HEK293T (cell line): ENCODE results near the gene VEZF1.

ENCODE experiments used
- BHLHE40 ChIP-seq: fragments of 450-650 bp; IDR thresholded peaks from 2 replicates; pipeline ENCODE4 v1.6.1; 2016; ENCODE audit warnings: mild to moderate bottlenecking, moderate library complexity, borderline replicate concordance
- FOXK2 ChIP-seq: fragments of 450-650 bp; IDR thresholded peaks from 2 replicates; pipeline ENCODE4 v1.6.1; 2016; ENCODE audit warnings: mild to moderate bottlenecking
- FOXM1 ChIP-seq: fragments of 450-650 bp; IDR thresholded peaks from 2 replicates; pipeline ENCODE4 v1.6.1; 2017; ENCODE audit warnings: mild to moderate bottlenecking, borderline replicate concordance
- L3MBTL2 ChIP-seq: fragments of 450-650 bp; conservative IDR thresholded peaks from 2 replicates; pipeline ENCODE4 v1.6.1; 2016; ENCODE audit warnings: mild to moderate bottlenecking
- LEF1 ChIP-seq: fragments of 450-650 bp; IDR thresholded peaks from 2 replicates; pipeline ENCODE4 v1.6.1; 2017; ENCODE audit warnings: mild to moderate bottlenecking, borderline replicate concordance
- NFRKB ChIP-seq: fragments of 450-650 bp; IDR thresholded peaks from 2 replicates; pipeline ENCODE4 v1.6.1; 2016; ENCODE audit warnings: mild to moderate bottlenecking, moderate library complexity
- SP1 ChIP-seq: fragments of 450-650 bp; IDR thresholded peaks from 2 replicates; pipeline ENCODE4 v1.6.1; 2017
- SUZ12 ChIP-seq: fragments of 450-650 bp; IDR thresholded peaks from 2 replicates; pipeline ENCODE4 v1.6.1; 2016; ENCODE audit warnings: mild to moderate bottlenecking
- TF ChIP-seq, protein P1 (sequence below): fragments of 450-650 bp; IDR thresholded peaks from 2 replicates; pipeline ENCODE4 v1.6.1; 2016

DNA sequence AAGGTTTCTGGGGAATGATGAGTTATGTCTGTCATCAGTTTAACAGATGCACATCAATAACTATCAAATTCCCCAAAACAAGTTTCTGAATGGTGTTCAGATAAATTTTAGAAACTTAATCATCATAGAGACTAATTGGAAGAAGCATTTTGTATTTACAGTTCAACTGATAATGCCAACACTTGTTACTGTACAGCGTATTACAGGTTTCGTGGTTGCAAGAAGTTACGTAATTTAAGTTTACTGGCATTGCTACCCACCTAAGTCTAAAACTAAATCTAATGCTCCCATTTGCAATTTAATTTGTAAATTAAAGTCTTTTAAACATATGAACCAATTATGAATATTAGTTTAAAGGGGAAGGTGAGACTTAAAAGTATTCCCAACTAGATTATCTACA, 16.0 kb upstream of the VEZF1 start:
- TF ChIP-seq BHLHE40 (no peak), NFRKB (no peak), SUZ12 (no peak), LEF1 (no peak), FOXM1 (no peak), FOXK2 (no peak), SP1 (no peak), L3MBTL2 (no peak)
- TF ChIP-seq, protein P1, sequence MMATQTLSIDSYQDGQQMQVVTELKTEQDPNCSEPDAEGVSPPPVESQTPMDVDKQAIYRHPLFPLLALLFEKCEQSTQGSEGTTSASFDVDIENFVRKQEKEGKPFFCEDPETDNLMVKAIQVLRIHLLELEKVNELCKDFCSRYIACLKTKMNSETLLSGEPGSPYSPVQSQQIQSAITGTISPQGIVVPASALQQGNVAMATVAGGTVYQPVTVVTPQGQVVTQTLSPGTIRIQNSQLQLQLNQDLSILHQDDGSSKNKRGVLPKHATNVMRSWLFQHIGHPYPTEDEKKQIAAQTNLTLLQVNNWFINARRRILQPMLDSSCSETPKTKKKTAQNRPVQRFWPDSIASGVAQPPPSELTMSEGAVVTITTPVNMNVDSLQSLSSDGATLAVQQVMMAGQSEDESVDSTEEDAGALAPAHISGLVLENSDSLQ: no peak
